Measurements from ENCODE around the gene CTDSPL.

CTDSPL gene

DNA sequence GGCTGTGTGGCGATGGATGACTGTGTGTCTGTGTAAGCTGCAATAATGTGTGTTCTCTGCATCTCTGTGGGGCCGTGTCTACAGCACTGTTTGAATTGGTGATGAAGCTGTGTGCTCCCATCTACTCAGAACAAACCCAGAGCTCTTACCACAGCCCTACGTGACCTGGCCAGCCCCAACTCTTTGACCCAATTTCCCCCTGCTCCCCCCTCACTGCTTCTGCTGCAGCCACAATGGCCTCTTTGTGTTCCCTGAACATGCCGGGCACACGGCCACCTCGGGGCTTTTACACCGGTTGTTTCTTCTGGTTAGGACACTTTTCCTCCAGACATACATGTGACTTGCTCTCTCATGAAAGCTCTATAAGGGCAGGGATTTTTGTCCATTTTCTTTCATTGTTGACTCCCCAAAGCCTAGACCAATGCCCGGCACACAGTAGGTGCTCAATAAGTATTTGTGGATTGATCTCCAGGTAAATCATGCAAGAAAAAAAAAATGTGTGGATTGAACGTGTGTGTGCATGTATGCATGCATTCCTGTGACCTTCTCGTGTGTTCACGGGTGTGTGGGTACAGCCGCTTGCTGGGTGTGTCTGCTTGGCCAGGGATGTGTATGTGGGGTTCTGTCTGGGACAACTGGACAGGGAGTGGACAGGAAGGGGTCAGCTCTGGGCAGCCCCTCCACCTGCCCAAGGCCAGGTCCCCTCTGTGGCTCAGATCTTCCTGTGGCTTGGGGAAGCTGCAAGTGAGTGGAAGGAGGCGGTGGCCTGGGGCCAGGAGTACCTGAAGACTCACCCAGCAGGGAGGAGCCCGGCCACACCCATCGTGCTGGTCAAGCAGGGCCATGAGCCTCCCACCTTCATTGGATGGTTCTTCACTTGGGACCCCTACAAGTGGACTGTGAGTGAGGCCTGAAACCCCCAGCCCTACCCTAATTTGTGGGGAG lies 143.7 kb downstream of the CTDSPL start:
- no peak for FAIRE-seq

- no peak for FAIRE-seq
Measured at GRCh38 chr3:38006031-38006430, 144.4 kb downstream of the CTDSPL start.

DNA sequence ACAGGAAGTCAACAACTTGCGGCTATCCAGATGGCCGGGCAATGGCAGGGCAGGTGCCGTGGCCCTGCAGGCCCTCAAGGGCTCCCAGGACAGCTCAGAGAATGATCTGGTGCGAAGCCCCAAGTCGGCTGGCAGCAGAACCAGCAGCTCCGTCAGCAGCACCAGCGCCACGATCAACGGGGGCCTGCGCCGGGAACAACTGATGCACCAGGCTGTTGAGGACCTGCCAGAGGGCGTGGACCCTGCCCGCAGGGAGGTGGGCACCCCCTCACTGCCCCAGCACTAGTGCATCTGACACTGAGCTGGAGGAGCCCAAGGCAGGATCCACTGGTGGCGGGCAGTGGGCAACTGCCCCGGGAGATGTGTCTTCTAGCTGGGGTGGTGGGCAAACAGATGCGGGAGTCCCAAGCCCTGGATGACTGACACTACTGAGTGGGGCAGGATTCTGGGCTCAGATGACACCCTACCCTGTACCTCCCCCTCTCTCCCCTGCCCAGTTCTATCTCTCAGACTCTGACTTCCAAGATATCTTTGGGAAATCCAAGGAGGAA lies 144.8 kb downstream of the CTDSPL start:
- FAIRE-seq, result no peak

DNA sequence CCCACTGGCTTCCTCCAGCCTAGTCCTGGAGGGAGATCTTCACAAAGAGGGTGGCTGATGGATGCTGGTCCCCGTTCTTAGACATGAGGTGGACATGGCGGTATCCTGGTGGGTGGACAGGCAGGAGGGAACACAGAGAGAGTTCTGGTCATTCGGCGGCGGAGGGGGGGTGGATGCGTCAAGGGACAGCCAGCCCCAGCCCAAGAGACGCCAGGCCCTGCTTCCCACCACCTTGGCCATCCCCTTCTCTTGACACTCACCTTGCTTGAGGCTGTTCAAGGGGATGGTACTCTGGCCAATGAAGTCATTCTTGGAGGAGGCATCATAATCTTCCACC lies 146.0 kb downstream of the CTDSPL start:
- no peak for FAIRE-seq

GRCh38 chr3:38008191-38008701 lies 146.6 kb downstream of the CTDSPL start:
- no peak for FAIRE-seq

DNA sequence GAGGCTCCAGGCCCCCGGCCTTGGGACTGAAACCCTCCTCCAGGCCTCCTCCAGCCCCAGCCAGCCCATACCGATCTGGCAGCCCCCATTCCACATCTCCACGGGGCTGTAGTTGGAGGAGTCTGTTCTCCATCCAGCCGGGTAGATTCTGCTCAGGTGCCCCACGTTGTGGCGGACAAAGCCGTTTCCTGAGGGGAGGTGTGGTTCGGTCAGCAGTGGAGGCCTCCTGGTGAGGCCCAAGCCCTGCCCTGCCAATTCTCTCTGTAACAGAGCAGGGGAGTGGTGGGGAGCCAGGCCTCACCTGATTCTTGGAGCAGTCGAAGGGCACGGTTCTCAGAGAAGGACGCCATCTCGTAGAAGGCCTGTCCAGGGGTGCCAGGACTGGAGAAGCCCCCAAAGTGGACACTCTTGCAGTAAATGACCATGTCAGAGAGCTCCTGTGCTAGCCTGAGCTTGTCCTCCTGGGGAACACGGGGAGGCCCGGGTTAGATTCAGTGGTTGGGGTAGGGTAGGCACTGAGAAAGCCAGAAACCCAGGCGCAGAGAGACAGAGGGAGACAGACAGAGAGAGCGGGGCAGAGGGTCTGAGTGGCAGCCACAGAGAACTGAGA lies 147.4 kb downstream of the CTDSPL start:
- FAIRE-seq, result no peak

DNA sequence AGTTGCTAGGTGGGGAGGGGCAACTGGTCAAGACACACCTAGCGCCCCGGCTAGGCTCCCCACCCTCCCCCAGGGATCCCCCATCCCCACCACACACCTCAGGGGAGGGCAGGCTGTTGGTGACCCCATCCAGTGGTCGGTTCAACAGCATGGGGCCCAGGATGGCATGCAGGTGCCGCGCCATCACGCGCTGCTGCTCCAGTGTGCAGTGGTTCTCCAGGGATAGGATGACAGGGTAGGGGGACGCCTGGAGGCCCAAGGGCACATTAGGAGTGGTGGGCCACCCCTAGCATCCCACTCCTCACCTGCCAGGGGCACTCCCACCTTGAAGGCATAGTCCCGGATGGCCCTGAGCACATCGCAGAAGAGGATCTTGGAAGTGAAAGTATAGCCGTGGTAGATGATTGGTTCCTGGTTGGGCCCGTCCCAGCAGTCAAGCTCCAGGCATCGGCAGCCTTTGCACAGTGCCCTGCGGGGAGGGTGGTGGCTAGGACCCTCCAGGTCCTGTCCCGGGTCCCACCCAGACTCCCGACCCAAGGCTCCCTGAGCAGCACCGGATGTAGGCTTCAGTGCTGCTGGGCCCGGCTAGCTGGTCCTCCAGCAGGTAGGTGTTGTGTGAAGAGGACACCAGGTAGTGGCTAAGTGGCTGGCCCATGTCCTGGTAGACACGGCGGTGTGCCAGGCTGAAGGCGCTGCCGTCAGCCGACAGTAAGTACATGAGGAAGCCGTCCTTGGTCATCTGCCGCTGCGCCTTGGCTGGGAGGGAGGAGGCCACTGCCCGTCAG lies 148.3 kb downstream of the CTDSPL start:
- no peak for FAIRE-seq

- no peak for FAIRE-seq
Measured at GRCh38 chr3:38011111-38011510, 149.4 kb downstream of the CTDSPL start.

DNA sequence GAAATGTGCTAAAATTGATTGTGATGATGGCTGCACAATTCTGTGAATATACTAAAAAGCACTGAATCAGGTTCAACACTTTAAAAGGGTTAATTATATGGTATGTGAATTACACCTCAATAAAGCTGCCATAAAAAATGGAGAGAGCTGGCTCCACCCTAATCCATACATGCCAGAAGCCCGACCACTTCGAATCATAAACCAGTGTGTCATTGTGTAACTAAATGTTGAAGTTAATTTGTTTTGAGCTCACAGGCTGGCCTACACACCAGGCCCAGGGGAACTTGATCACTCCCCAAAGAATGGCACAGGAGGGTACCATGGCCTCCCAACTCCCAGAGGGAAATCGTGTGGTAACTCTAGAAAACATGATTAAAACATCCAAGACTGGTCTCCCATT lies 153.8 kb downstream of the CTDSPL start:
- FAIRE-seq, result no peak

DNA sequence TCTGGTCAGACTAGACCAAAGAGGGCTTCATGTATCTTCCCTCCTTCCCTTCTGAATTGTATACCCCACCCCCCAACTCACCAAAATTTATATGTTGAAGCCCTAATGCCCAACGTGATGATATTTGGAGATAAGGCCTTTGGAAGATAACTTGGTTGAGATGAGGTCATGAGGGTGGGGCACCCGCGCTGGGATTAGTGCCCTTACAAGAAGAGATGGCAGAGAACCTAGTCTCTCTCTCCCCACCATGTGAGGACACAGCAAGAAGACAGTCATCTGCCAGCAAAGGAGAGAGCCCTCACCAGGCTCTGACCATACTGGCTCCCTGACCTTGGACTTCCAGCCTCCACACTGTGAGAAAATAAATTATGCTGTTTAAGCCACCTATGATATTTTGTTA lies 154.3 kb downstream of the CTDSPL start:
- FAIRE-seq, result no peak

DNA sequence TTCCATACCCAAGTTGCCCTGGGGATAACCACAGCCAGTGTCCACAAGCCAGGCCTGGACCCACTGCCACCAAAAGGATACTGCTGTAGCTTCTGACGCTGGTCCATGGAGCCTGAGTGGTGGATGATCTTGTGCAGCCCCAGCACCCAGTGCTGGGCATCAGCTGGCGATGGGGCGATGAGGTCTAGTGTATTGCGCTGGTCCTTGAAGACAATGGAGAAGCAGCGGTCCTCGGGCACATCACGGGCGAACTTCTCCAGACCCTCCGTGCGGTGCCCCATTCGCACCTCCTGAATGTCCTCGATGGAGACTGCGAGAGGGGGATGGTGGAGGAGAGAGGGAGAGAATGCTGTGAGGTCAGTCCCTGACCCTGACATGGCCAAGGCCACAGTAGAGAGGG lies 154.7 kb downstream of the CTDSPL start:
- no peak for FAIRE-seq

GRCh38 chr3:38016847-38017444 lies 155.3 kb downstream of the CTDSPL start:
- no peak for FAIRE-seq

GRCh38 chr3:38017445-38018295 lies 156.0 kb downstream of the CTDSPL start:
- FAIRE-seq, result no peak

GRCh38 chr3:38018296-38019266 lies 156.9 kb downstream of the CTDSPL start:
- FAIRE-seq, result no peak

DNA sequence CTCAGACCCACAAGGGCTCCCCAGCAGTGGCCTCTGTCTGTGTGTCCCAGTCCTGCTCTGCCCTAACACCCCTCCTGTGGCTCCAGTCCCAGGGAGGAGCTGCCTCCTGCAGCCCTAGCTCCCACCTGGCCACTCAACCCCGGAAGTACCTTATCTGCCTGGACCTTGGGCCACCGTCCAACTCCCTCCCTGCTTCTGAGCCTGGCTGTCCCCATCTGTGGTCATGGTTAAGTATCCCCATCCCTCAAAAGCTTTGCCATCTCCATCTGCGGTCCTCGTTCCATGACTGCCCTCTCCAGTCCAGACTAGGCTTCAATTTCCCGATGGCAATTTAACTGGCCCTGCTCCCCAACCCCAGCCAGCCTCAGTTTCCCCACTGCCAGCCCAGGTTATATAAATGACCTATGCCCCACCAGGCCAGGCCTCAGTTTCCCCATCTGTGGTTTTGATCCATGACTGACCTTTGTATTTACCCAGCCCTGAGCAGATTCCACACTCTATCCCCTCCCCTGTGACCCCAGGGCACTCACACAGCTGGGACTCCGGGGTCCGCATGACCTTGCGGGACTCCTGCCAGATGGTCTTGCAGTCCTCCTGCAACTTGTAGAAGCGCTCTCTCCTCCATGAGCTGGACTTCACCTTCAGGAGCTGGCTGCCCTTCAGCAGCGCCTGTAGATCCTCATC lies 158.1 kb downstream of the CTDSPL start:
- FAIRE-seq, result no peak

- no peak for FAIRE-seq
Measured at GRCh38 chr3:38020342-38020726, 158.7 kb downstream of the CTDSPL start.

DNA sequence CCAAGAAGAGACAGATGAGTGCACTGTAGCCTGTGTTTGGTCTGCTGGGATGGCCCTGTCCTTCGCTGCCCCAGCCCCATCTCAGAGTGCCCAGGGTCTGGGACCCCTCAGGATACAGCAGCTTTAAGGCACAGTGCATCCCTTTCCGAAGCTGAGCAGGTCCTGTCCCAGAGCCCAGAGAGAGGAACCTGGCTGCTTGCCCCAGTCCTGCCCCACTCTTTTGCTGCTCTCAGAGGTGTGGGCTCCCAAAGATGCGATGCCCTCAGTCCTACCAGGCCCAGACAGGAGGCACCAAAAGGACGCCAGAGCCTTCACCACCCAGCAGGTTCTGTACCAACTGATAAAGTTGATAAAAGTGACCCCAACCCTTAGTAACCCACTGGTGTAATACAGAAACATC lies 159.5 kb downstream of the CTDSPL start:
- no peak for FAIRE-seq

DNA sequence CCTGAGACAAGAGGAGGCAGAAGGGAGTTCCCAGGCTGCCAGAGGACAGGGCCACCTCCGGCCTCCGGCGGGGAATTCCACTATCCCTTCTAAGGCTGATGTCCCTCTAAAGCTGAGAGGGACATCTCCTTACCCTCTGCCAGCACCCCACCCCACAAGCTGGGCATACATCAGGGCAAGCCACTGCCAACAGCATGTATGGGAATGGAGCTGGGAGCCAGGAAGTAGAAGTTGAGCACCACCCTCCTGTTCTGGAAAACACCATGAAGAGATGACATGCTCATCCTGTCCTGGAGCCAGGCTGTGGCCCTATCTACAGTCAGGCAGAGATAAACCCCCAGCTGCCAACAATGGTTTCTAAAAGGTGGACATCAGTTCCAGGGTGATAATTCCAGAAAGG lies 160.6 kb downstream of the CTDSPL start:
- FAIRE-seq, result no peak

GRCh38 chr3:38022896-38023709 lies 161.4 kb downstream of the CTDSPL start:
- FAIRE-seq, result no peak

Measured in endometrium (tissue), 2 donors.